ENCODE data around the gene C9orf152. TPM values are rescaled to one million over a fixed set of nuclear protein-coding genes. Genes with fewer than 3 reads are reported as not detected.

The C9orf152 gene
- polyA plus RNA-seq (0.01 TPM in 1 of 3 replicates, not detected in the others), polyA minus RNA-seq (not detected in 3 replicates)
- polyA plus RNA-seq (2011; ENCODE audit: low read depth): not detected
- not detected in 2 replicates for polyA plus RNA-seq (2011; cell fraction: cytosol; rRNA removed)
- polyA plus RNA-seq (2011; cell fraction: nucleus; rRNA removed): 0.04 and 0.05 TPM in 2 replicates
- polyA plus RNA-seq (2012; ENCODE audit: low replicate concordance): 0.03 and 0.13 TPM in 2 replicates
- not detected for polyA minus RNA-seq (2011; cell fraction: cytosol; rRNA and poly(A)+ RNA removed)
- not detected in 2 replicates for polyA minus RNA-seq (2011; cell fraction: nucleus; rRNA and poly(A)+ RNA removed)

- dilution Hi-C loops (cut with MboI; ENCODE audit: extremely low pct_ligation_motif_present, low sequenced_read_pairs): no loop called here
- FAIRE-seq (no peak), DNase-seq (ENCODE audit: low read depth, low spot score) (no peak)
- Histone ChIP-seq H3K4me3 (ENCODE audit: control insufficient read depth in 2 of 3, extremely low read depth in 1 of 3, insufficient read depth in 2 of 3, low read depth in 1 of 3, low read length in 3 of 3) (no peak within 1 kb of the TSS), H3K4me1 (ENCODE audit: control insufficient read depth, extremely low read depth, insufficient read depth, low read length) (no peaks in the 10 kb centered on the region), H3K27ac (ENCODE audit: control insufficient read depth, insufficient read depth, low read length) (no peak within 1 kb of the TSS), H3K9me3 (ENCODE audit: control insufficient read depth, low read depth, low read length) (no peaks in the 10 kb centered on the region), H3K27me3 (ENCODE audit: control insufficient read depth, extremely low read depth, insufficient read depth, low read length) (peaks cover 30% of the 10 kb centered on the region), H3K36me3 (ENCODE audit: control insufficient read depth in 2 of 2, extremely low read depth in 1 of 2, insufficient read depth in 2 of 2, low read length in 2 of 2) (no peaks in the 10 kb centered on the region), H3K4me2 (ENCODE audit: control insufficient read depth, extremely low read depth, insufficient read depth, low read depth, low read length) (no peak within 1 kb of the TSS), H2AFZ (ENCODE audit: control insufficient read depth, low read length) (no peak within 1 kb of the TSS), H3K9me1 (ENCODE audit: control insufficient read depth, extremely low read depth, insufficient read depth, low read length) (no peaks in the 10 kb centered on the region), H4K20me1 (ENCODE audit: control insufficient read depth, extremely low read depth, insufficient read depth, low read length) (no peaks in the 10 kb centered on the region), H3K79me2 (ENCODE audit: control insufficient read depth, insufficient read depth, low read length) (no peaks in the 10 kb centered on the region), H3K9ac (ENCODE audit: control insufficient read depth, extremely low read depth, insufficient read depth, low read length) (no peak within 1 kb of the TSS)
- TF ChIP-seq EZH2 (IDR thresholded peaks at IDR 0.05; ENCODE audit: low read length): peak; percentile 42
- no peak for TF ChIP-seq CTCF (optimal IDR thresholded peaks at IDR 0.05 in 1 of 3, IDR thresholded peaks at IDR 0.05 in 1 of 3, conservative IDR thresholded peaks at IDR 0.05 in 1 of 3; ENCODE audit: extremely low read depth in 1 of 3, insufficient read depth in 2 of 3, low read length in 3 of 3)
Measured at GRCh38 chr9:110208031-110208430, at the start of gene C9orf152. Gene C9orf152, minus strand, starts transcription at chr9:110208159. Its CDS starts 580 bp downstream, at chr9:110207579.

DNA sequence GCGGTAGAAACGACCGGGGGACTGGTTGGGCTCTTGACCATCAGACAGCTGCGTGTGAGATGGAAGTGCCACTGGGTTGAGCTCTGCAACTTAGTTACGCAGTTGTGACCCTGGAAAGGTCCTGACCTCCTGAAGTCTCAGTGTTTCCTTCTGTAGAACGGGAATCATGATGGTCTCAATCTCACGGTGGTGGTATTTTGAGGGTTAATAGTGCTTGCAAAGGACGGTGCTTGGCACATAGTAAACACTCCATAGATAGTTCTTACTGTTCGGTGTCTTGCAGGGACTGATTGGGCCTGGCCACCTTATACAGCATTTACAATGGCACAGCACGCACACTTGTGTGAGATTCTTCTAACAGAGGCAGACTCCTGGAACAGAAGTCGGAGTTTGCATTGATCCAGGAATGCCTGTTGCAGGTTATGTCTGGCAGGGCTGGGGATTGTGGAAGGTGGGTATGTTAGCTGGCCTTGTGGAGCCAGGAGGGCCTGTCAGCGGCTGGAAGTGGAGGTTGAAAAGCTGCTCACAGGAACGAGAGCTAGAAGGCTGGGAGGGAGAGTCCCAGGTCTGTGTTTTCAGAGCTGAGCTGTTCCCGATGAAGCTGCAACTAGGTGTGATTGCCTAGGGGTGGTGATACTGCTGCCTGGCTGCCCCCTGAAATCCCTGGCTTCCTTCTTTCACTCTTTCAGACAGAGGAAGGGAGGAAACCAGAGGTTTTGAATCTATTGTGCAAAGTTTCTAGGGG, 49.3 kb upstream of the C9orf152 start:
- Histone ChIP-seq H3K79me2 (ENCODE audit: control insufficient read depth, insufficient read depth, low read length) (peaks cover 41% of the 10 kb centered on the region), H4K20me1 (ENCODE audit: control insufficient read depth, extremely low read depth, insufficient read depth, low read length) (peaks cover 17% of the 10 kb centered on the region), H3K9me3 (ENCODE audit: control insufficient read depth, low read depth, low read length) (no peaks in the 10 kb centered on the region), H3K36me3 (ENCODE audit: control insufficient read depth in 2 of 2, extremely low read depth in 1 of 2, insufficient read depth in 2 of 2, low read length in 2 of 2) (peaks cover 2 to 4% of the 10 kb centered on the region in 2 experiments), H3K9me1 (ENCODE audit: control insufficient read depth, extremely low read depth, insufficient read depth, low read length) (no peaks in the 10 kb centered on the region), H3K27ac (ENCODE audit: control insufficient read depth, insufficient read depth, low read length) (peak overlapping the region; percentile 95), H3K4me1 (ENCODE audit: control insufficient read depth, extremely low read depth, insufficient read depth, low read length) (peaks cover 52% of the 10 kb centered on the region), H3K9ac (ENCODE audit: control insufficient read depth, extremely low read depth, insufficient read depth, low read length) (peak overlapping the region; percentile 92), H2AFZ (ENCODE audit: control insufficient read depth, low read length) (peak overlapping the region; percentile 73), H3K27me3 (ENCODE audit: control insufficient read depth, extremely low read depth, insufficient read depth, low read length) (no peaks in the 10 kb centered on the region), H3K4me2 (ENCODE audit: control insufficient read depth, extremely low read depth, insufficient read depth, low read depth, low read length) (peak overlapping the region; percentile 100), H3K4me3 (ENCODE audit: control insufficient read depth in 2 of 3, extremely low read depth in 1 of 3, insufficient read depth in 2 of 3, low read depth in 1 of 3, low read length in 3 of 3) (peak overlapping the region; percentile 74 to 94 (median 87))
- no peak for DNase-seq (ENCODE audit: low read depth, low spot score)
- dilution Hi-C loops (cut with MboI; ENCODE audit: extremely low pct_ligation_motif_present, low sequenced_read_pairs): no loop called here
- no peak for FAIRE-seq
- TF ChIP-seq EZH2 (IDR thresholded peaks at IDR 0.05; ENCODE audit: low read length) (no peak), CTCF (optimal IDR thresholded peaks at IDR 0.05 in 1 of 3, IDR thresholded peaks at IDR 0.05 in 1 of 3, conservative IDR thresholded peaks at IDR 0.05 in 1 of 3; ENCODE audit: extremely low read depth in 1 of 3, insufficient read depth in 2 of 3, low read length in 3 of 3) (no peak)

All from keratinocyte (primary cell).